Karpas-422 (cell line): ENCODE data around the gene MAP4K3. TPM values are rescaled to one million over a fixed set of nuclear protein-coding genes. Genes with fewer than 3 reads are reported as not detected.

Experiments used
- DNase-seq: peaks from one replicate; pipeline ENCODE4 v3.0.0-alpha.2; 2015
- H2AFZ ChIP-seq: fragments of 200-600 bp; sonication (generic); 2 replicates; pipeline ENCODE4 v1.6.1; 2014; ENCODE audit warnings: antibody characterized with exemption, low read length, mixed read lengths
- H3K27ac ChIP-seq: fragments of 200-600 bp; sonication (generic); 2 replicates; pipeline ENCODE4 v1.5.1; 2014; ENCODE audit warnings: mild to moderate bottlenecking, low read length, moderate library complexity
- H3K27me3 ChIP-seq: fragments of 200-600 bp; sonication (generic); 2 replicates; pipeline ENCODE4 v1.6.1; 2014; ENCODE audit warnings: low read length, mixed read lengths
- H3K36me3 ChIP-seq: fragments of 200-600 bp; sonication (generic); 2 replicates; pipeline ENCODE4 v1.6.1; 2014; ENCODE audit warnings: low read length, mixed read lengths; ENCODE audit not compliant: insufficient read depth
- H3K4me1 ChIP-seq: fragments of 200-600 bp; sonication (generic); 2 replicates; pipeline ENCODE4 v1.6.1; 2014; ENCODE audit warnings: mild to moderate bottlenecking, low read length, mixed read lengths
- H3K4me2 ChIP-seq: fragments of 200-600 bp; sonication (generic); 2 replicates; pipeline ENCODE4 v1.6.1; 2014; ENCODE audit warnings: low read length, low read depth, mild to moderate bottlenecking; ENCODE audit not compliant: poor library complexity, severe bottlenecking
- H3K4me3 ChIP-seq: fragments of 200-600 bp; sonication (generic); 2 replicates; pipeline ENCODE4 v1.5.1; 2014; ENCODE audit warnings: mild to moderate bottlenecking, antibody characterized with exemption, low read length, mixed read lengths
- H3K79me2 ChIP-seq: fragments of 200-600 bp; sonication (generic); 2 replicates; pipeline ENCODE4 v1.6.1; 2014; ENCODE audit warnings: mild to moderate bottlenecking, low read length, mixed read lengths
- H3K9ac ChIP-seq: fragments of 200-600 bp; sonication (generic); 2 replicates; pipeline ENCODE4 v1.6.0; 2014; ENCODE audit warnings: low read length
- H3K9me2 ChIP-seq: fragments of 200-600 bp; sonication (generic), shearing (Covaris generic); replicated peaks from 2 replicates; pipeline ENCODE4 v1.6.0; 2014; ENCODE audit warnings: mild to moderate bottlenecking, low read length, moderate library complexity; ENCODE audit not compliant: insufficient read depth
- H3K9me3 ChIP-seq: fragments of 300-700, 200-600 bp; sonication (generic); 2 replicates; pipeline ENCODE4 v1.6.1; 2014; ENCODE audit warnings: low read length, mixed read lengths
- H4K20me1 ChIP-seq: fragments of 200-600 bp; sonication (generic); 2 replicates; pipeline ENCODE4 v1.6.1; 2014; ENCODE audit warnings: mild to moderate bottlenecking, antibody characterized with exemption, low read length, low read depth; ENCODE audit not compliant: insufficient read depth
- total RNA-seq: library from RNA; depleted of rRNA; stranded (reverse); fragments of >200 nt; shearing (Covaris generic); gene quantifications from 2 replicates; pipeline ENCODE4 v1.2.3, GENCODE V29; 2014; ENCODE audit warnings: low replicate concordance; rRNA removed

The MAP4K3 gene
- 7.2 and 11.5 TPM in 2 replicates for total RNA-seq

DNA sequence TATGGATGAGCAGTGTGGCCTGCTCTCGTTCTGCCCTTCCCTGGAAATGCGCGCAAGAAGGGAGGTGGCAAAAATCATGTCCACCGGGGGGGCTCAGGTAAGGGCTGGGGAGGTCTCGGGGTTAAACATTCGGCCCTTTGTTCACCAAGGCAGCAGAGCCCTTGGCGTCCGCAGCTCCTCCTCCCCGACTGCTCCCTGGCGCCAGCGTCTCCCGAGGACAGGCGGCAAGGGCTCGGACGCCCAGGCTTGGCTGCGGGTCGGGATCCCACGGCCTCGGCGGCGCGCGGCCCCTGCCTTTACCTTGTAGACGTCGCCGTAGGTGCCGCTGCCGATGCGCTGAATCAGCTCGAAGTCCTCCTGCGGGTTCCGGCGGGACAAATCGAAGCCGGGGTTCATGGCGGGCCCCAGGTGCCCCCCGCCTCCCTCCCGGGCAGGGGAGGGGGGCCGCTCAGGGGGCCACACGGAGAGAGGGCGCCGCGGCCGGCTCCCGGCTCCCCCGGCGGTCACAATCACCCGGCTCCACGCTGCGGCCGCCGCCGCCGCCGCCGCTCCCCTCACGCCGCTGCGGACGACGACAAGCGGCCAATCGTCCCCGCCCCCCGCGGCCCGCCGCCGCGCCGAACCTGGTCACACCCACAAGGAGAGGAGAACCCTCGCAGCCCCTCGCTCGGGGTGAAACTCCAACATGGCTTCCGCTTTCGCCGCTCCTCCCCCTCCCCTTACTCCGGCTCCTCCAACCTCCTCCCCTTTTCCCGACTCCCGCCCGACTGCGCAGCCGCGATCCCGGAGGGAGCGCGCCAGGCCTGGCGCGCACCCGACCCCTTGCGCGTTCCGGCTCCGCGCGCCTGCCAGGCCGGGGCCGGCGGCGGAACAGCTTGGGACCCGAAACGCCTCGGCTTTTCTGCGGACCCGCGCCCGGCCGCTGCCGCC lies at the start of gene MAP4K3:
Gene MAP4K3, minus strand, starts transcription at position 694 of the 930 bp plus-strand sequence. Its CDS starts 298 bp downstream, at position 396.
- peak; percentile 91 for DNase-seq
- no peak within 1 kb of the TSS for H3K27ac ChIP-seq
- peaks cover 22% of the 10 kb centered on the region for H3K4me1 ChIP-seq
- peak within 1 kb of the TSS; percentile 60 for H2AFZ ChIP-seq
- peak within 1 kb of the TSS; percentile 98 for H3K4me2 ChIP-seq
- H3K4me3 ChIP-seq: peak within 1 kb of the TSS; percentile 90
- H3K27me3 ChIP-seq: no peaks in the 10 kb centered on the region
- peak within 1 kb of the TSS; percentile 77 for H3K9ac ChIP-seq
- H3K36me3 ChIP-seq: no peaks in the 10 kb centered on the region
- H4K20me1 ChIP-seq: peaks cover 16% of the 10 kb centered on the region; the same call in 1 of the 2 replicates
- H3K79me2 ChIP-seq: no peaks in the 10 kb centered on the region
- no peaks in the 10 kb centered on the region for H3K9me2 ChIP-seq
- no peaks in the 10 kb centered on the region for H3K9me3 ChIP-seq

DNA sequence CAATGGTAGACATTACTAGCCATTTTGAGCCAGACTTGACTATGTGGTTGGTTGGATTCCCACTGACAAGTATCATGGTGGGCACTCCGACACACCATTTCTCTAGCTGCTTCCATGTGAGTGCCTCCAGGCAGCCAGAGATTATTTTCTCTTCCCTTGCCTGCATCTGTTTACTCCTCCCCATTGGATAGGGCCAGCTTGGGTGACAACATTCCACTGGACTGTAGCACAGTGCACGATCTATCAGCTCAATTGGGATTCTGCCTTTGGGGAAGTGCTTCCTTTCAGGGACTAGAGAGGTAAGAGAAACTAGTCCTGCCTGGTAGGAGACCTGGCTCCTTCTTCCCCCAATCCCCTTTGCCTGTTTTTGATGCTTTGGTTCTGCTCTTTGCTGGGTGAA lies 49.0 kb upstream of the MAP4K3 start:
- no peaks in the 10 kb centered on the region for H3K9me2 ChIP-seq
- H3K36me3 ChIP-seq: no peaks in the 10 kb centered on the region
- H3K9ac ChIP-seq: no peak overlapping the region
- H3K4me3 ChIP-seq: no peak overlapping the region
- H2AFZ ChIP-seq: no peak overlapping the region
- no peak overlapping the region for H3K27ac ChIP-seq
- H3K4me2 ChIP-seq: no peak overlapping the region
- H3K27me3 ChIP-seq: no peaks in the 10 kb centered on the region
- H4K20me1 ChIP-seq: no peaks in the 10 kb centered on the region
- DNase-seq: no peak
- no peaks in the 10 kb centered on the region for H3K79me2 ChIP-seq
- H3K9me3 ChIP-seq: no peaks in the 10 kb centered on the region
- H3K4me1 ChIP-seq: peaks cover 8% of the 10 kb centered on the region

DNA sequence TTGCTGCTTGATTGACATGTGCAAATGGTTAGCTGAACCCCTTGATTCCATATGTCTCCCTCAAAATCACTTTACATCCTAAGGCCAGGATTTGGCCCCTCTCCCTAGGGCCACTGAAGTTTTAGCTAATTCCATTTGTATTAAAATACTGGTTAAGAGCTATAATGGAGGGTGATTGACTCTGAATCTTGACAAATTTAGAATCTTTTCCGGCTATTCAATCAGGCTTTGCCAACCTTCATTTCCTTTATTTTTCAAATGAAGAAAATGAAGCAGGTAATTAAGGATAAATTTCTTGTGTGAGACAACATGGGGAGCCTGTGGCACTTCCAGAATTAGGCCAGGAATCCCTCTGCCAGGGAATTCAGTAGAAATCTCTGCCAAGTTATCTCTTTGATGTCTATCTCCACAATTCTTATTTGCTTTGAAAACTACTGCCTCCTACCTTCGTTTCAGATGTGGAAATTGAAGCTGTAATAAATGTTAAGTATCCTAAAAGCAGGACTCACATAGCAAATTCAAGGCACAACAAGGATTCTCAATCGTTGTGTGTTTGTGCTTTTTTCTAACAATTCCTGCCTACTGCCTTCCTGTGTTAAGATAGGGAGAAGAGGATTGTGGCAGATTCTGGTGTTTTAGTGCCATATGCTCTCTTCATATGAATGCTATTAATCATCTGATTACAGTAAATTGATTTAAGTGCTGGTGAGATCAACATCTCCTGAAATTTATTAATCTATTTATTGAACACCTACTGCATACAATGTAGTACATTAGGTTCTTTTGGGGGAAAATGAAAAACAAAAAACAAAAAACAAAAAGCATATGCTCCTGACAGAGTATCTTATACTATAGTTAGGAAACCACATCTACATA lies 47.8 kb upstream of the MAP4K3 start:
- DNase-seq: no peak
- no peak overlapping the region for H3K9ac ChIP-seq
- H3K4me1 ChIP-seq: peaks cover 6% of the 10 kb centered on the region
- no peaks in the 10 kb centered on the region for H3K9me2 ChIP-seq
- no peaks in the 10 kb centered on the region for H3K79me2 ChIP-seq
- no peaks in the 10 kb centered on the region for H3K27me3 ChIP-seq
- H4K20me1 ChIP-seq: no peaks in the 10 kb centered on the region
- H3K4me3 ChIP-seq: no peak overlapping the region
- H2AFZ ChIP-seq: no peak overlapping the region
- no peaks in the 10 kb centered on the region for H3K9me3 ChIP-seq
- H3K4me2 ChIP-seq: no peak overlapping the region
- no peaks in the 10 kb centered on the region for H3K36me3 ChIP-seq
- H3K27ac ChIP-seq: no peak overlapping the region

DNA sequence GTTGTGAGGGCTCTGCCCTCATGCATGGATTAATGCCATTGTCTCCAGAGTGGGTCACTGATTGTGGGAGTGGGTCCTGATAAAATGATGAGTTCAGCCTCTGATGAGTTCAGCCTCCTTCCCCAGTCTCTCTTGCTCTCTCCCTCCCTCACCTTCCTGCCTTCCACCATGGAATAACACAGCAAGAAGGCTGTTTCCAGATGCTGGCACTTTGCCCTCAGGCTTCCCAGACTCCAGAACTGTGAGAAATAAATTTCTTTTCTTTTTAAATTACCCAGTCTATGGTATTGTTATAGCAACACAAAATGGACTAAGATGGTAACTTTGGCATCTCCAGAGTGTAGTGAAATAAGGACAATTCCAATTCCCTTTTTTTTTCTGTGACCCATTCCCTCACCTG lies 47.1 kb upstream of the MAP4K3 start:
- DNase-seq: no peak
- Histone ChIP-seq H3K79me2 (no peaks in the 10 kb centered on the region), H2AFZ (no peak overlapping the region), H3K27ac (no peak overlapping the region), H3K9ac (no peak overlapping the region), H4K20me1 (no peaks in the 10 kb centered on the region), H3K4me1 (peaks cover 10% of the 10 kb centered on the region), H3K27me3 (no peaks in the 10 kb centered on the region), H3K9me3 (no peaks in the 10 kb centered on the region), H3K4me2 (no peak overlapping the region), H3K4me3 (no peak overlapping the region), H3K9me2 (no peaks in the 10 kb centered on the region), H3K36me3 (no peaks in the 10 kb centered on the region)

DNA sequence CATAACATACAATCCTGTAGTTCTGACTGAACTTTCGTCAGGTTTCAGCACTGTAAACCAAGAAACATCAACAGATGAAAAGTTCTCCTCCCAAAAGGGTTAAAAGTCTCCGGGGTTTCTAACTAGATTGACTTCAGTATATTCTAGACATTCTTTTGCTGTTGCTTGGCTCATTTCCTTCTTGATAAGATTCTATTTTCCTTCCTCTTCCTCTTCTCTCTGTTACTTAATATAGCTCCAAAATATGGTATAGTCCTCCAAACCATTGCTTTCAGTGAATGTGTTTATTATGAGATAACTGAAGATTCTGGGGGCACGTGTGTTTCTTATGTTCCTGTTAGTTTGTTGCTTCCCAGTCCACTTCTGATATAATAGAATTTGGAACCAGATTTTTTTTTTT lies 46.4 kb upstream of the MAP4K3 start:
- no peak overlapping the region for H3K4me2 ChIP-seq
- no peaks in the 10 kb centered on the region for H3K9me2 ChIP-seq
- H3K27ac ChIP-seq: no peak overlapping the region
- H3K4me1 ChIP-seq: peaks cover 17% of the 10 kb centered on the region
- H4K20me1 ChIP-seq: no peaks in the 10 kb centered on the region
- H3K9ac ChIP-seq: no peak overlapping the region
- no peak overlapping the region for H2AFZ ChIP-seq
- no peaks in the 10 kb centered on the region for H3K9me3 ChIP-seq
- no peak overlapping the region for H3K4me3 ChIP-seq
- no peaks in the 10 kb centered on the region for H3K79me2 ChIP-seq
- no peak for DNase-seq
- no peaks in the 10 kb centered on the region for H3K36me3 ChIP-seq
- H3K27me3 ChIP-seq: no peaks in the 10 kb centered on the region

DNA sequence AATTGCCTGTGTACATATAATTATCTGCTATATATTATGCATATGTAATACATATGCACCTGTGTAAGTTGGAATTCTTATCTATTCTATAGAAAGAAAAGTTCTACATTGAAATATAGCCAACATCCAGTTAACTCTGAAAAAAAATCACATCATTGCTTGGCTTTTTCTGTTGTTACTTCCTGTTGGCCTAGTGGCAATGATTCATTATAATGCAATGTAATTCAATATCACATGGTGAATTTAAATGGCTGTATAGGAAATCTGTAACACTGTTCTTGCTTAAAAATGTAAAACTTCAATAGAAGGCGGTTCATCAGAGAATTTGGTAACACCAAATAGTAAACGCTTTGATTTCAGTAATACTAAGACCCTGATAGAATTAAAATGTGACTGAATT lies 44.5 kb upstream of the MAP4K3 start:
- Histone ChIP-seq H3K36me3 (no peaks in the 10 kb centered on the region), H4K20me1 (no peaks in the 10 kb centered on the region), H3K9me3 (no peaks in the 10 kb centered on the region; the same call in 1 of the 2 replicates), H3K79me2 (no peaks in the 10 kb centered on the region), H3K4me3 (no peak overlapping the region), H3K27ac (no peak overlapping the region), H2AFZ (no peak overlapping the region), H3K4me2 (no peak overlapping the region), H3K9ac (no peak overlapping the region), H3K27me3 (no peaks in the 10 kb centered on the region), H3K9me2 (no peaks in the 10 kb centered on the region), H3K4me1 (peaks cover 21% of the 10 kb centered on the region)
- no peak for DNase-seq

DNA sequence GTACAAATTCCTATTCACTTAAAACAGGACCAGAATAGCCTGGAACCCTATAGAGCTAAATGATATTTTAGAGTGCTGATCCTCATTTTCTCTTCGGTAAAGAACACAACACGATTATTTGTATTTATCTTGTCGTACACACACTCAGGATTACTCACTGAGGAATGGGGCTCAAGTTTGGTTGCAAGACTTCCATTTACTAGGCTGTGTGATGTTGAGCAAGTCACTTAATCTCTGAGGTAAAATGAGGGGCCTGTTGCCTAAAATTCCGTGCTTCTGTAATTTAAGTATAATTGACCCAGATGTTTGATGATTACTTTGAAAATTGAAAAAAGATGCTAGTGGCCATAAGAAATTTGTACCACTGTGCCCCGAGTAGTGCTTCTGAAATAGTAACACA lies 42.6 kb upstream of the MAP4K3 start:
- Histone ChIP-seq H3K36me3 (no peaks in the 10 kb centered on the region), H3K27me3 (no peaks in the 10 kb centered on the region), H2AFZ (no peak overlapping the region), H3K4me3 (no peak overlapping the region), H3K4me2 (no peak overlapping the region), H4K20me1 (no peaks in the 10 kb centered on the region), H3K4me1 (peaks cover 31% of the 10 kb centered on the region), H3K79me2 (no peaks in the 10 kb centered on the region), H3K9ac (no peak overlapping the region), H3K9me3 (no peaks in the 10 kb centered on the region; the same call in 1 of the 2 replicates), H3K9me2 (no peaks in the 10 kb centered on the region), H3K27ac (no peak overlapping the region)
- DNase-seq: no peak
